ENCODE measurements around the gene MYL5. TPM values are rescaled to one million over a fixed set of nuclear protein-coding genes. Genes with fewer than 3 reads are reported as not detected.

The MYL5 gene
- total and polyA plus RNA-seq, 2 of the 4 experiments (the other 2 are of a cell fraction): 9.1 to 16.0 TPM

- Histone ChIP-seq H4K20me1 (ENCODE audit: insufficient read depth, low read length) (no peaks in the 10 kb centered on the region), H3K9me1 (ENCODE audit: insufficient read depth, low read length) (peaks cover under 1% of the 10 kb centered on the region; the same call in 1 of the 2 replicates), H2BK120ac (ENCODE audit: low read depth, low read length) (no peak overlapping the region), H3K56ac (ENCODE audit: extremely low read depth, insufficient read depth, low read length) (no peak overlapping the region), H3K27ac (ENCODE audit: insufficient read depth, low read length) (no peak overlapping the region), H2AK5ac (ENCODE audit: low read depth, low read length) (no peak overlapping the region), H3K27me3 (ENCODE audit: control insufficient read depth, insufficient read depth, low read length) (no peaks in the 10 kb centered on the region), H2BK5ac (ENCODE audit: low read depth, low read length, poor library complexity, severe bottlenecking) (no peak overlapping the region), H2AFZ (replicated peaks; ENCODE audit: low read length, poor library complexity) (peak overlapping the region; percentile 67), H2BK20ac (ENCODE audit: low read depth, low read length) (no peak overlapping the region), H3K4me3 (ENCODE audit: insufficient read depth, low read depth, low read length) (no peak overlapping the region), H4K8ac (ENCODE audit: low read depth in 2 of 2, low read length in 2 of 2) (peak overlapping the region in 1 of 2 experiments; percentile 56; a peak in 1 of 4 replicates), H3K4me1 (ENCODE audit: control insufficient read depth, insufficient read depth, low read length) (peaks cover 3% of the 10 kb centered on the region; the same call in 1 of the 2 replicates), H3K23ac (ENCODE audit: low read depth, low read length) (no peak overlapping the region), H2BK15ac (ENCODE audit: low read depth, low read length) (no peak overlapping the region), H3K4ac (ENCODE audit: low read depth, low read length) (no peak overlapping the region), H3K4me2 (ENCODE audit: low read depth, low read length) (peak overlapping the region; percentile 86), H4K5ac (ENCODE audit: low read depth, low read length) (no peak overlapping the region), H3K79me1 (ENCODE audit: low read depth in 1 of 2, low read length in 2 of 2) (peaks cover 3 to 4% of the 10 kb centered on the region in 2 experiments; a peak in 3 of 4 replicates), H2AK9ac (replicated peaks; ENCODE audit: low read depth, low read length, poor library complexity) (no peak overlapping the region), H3K18ac (ENCODE audit: low read depth, low read length) (no peak overlapping the region), H3K9me3 (ENCODE audit: control insufficient read depth, insufficient read depth, low read length) (no peaks in the 10 kb centered on the region), H4K91ac (ENCODE audit: insufficient read depth, low read depth, low read length) (no peak overlapping the region), H3K36me3 (ENCODE audit: control insufficient read depth, insufficient read depth, low read length) (no peaks in the 10 kb centered on the region), H3K14ac (replicated peaks; ENCODE audit: low read depth, low read length) (no peak overlapping the region), H3K9ac (ENCODE audit: low read depth, low read length) (no peak overlapping the region)
- CTCF ChIA-PET: no interaction called here
- no peak for DNase-seq
- in situ Hi-C loops (cut with MboI; ENCODE audit: low sequenced_read_pairs): no loop called here
- POLR2A ChIA-PET (ENCODE audit: unreplicated experiment): no interaction called here
- WGBS, 2 experiments (ENCODE audit: extremely low coverage in 2 of 2, insufficient read length in 1 of 2): 88% methylated on average over 7 of the region's 17 CpGs; no CpG with 5 or more reads in 1 of the 2 experiments
- no peak for ATAC-seq (ENCODE audit: low read depth)
- dilution Hi-C loops (cut with HindIII; ENCODE audit: low sequenced_read_pairs, unreplicated experiment): no loop called here
- TF ChIP-seq BHLHE40 (IDR thresholded peaks at IDR 0.05; ENCODE audit: low read depth, low read length) (no peak), MAFK (IDR thresholded peaks at IDR 0.05; ENCODE audit: low read depth, low read length) (no peak), FOS (IDR thresholded peaks at IDR 0.05; ENCODE audit: low read depth, low read length) (no peak), POLR2A (IDR thresholded peaks at IDR 0.05; ENCODE audit: low read depth, low read length) (no peak), CHD1 (IDR thresholded peaks at IDR 0.05; ENCODE audit: low read depth, low read length) (no peak), NFE2L2 (IDR thresholded peaks at IDR 0.05; ENCODE audit: low read depth, low read length) (no peak), RCOR1 (IDR thresholded peaks at IDR 0.05; ENCODE audit: insufficient replicate concordance, low read length) (no peak), MXI1 (IDR thresholded peaks at IDR 0.05; ENCODE audit: borderline replicate concordance, low read depth, low read length) (no peak), SMC3 (IDR thresholded peaks at IDR 0.05; ENCODE audit: low read depth, low read length) (no peak), RFX5 (IDR thresholded peaks at IDR 0.05; ENCODE audit: low read depth, low read length) (no peak), MAZ (IDR thresholded peaks at IDR 0.05; ENCODE audit: borderline replicate concordance, low read depth, low read length) (no peak)
- TF ChIP-seq, protein P1, sequence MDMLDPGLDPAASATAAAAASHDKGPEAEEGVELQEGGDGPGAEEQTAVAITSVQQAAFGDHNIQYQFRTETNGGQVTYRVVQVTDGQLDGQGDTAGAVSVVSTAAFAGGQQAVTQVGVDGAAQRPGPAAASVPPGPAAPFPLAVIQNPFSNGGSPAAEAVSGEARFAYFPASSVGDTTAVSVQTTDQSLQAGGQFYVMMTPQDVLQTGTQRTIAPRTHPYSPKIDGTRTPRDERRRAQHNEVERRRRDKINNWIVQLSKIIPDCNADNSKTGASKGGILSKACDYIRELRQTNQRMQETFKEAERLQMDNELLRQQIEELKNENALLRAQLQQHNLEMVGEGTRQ (IDR thresholded peaks at IDR 0.05; ENCODE audit: low read depth, low read length): no peak
- TF ChIP-seq, protein P2, sequence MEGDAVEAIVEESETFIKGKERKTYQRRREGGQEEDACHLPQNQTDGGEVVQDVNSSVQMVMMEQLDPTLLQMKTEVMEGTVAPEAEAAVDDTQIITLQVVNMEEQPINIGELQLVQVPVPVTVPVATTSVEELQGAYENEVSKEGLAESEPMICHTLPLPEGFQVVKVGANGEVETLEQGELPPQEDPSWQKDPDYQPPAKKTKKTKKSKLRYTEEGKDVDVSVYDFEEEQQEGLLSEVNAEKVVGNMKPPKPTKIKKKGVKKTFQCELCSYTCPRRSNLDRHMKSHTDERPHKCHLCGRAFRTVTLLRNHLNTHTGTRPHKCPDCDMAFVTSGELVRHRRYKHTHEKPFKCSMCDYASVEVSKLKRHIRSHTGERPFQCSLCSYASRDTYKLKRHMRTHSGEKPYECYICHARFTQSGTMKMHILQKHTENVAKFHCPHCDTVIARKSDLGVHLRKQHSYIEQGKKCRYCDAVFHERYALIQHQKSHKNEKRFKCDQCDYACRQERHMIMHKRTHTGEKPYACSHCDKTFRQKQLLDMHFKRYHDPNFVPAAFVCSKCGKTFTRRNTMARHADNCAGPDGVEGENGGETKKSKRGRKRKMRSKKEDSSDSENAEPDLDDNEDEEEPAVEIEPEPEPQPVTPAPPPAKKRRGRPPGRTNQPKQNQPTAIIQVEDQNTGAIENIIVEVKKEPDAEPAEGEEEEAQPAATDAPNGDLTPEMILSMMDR (conservative IDR thresholded peaks at IDR 0.05; ENCODE audit: low read depth, low read length): no peak
- no TSS peak for BruUV-seq (replicated peaks)
- intact Hi-C loops (cut with micrococcal nuclease): no loop called here
These were observed 6.2 kb downstream of the MYL5 start for GRCh38 chr4:680551-680927.

Data from IMR-90 (cell line).